Ovary (tissue), 3 donors: Measurements from ENCODE around the gene CALCA.
"Not testable (repeated sequence)": the region's sequence is repeated elsewhere in the genome, so short reads cannot be mapped to it uniquely, and the experiment has no call there.

ENCODE experiments used
- EP300 ChIP-seq: sonication (generic); formaldehyde crosslinking; IDR thresholded peaks from one replicate; pipeline ENCODE4 v1.6.1; 2017; ENCODE audit warnings: antibody characterized with exemption
- POLR2A ChIP-seq: fragments of 450-650 bp; IDR thresholded peaks from one replicate; pipeline ENCODE4 v1.6.1; 2017; ENCODE audit warnings: antibody characterized with exemption, mild to moderate bottlenecking, moderate library complexity
- TF ChIP-seq, protein P1 (sequence below), 3 donors: fragments of 450-650 bp in 2 of 3; fragments of 200-600 bp in 1 of 3; IDR thresholded peaks; one replicate each; pipeline versions ENCODE4 v1.5.1 to v1.8.0; 2016 to 2022; ENCODE audit warnings: antibody characterized with exemption in 3 of 3, mild to moderate bottlenecking in 1 of 3
- donor health status: DM: no; HTN: no; CAD: no.

DNA sequence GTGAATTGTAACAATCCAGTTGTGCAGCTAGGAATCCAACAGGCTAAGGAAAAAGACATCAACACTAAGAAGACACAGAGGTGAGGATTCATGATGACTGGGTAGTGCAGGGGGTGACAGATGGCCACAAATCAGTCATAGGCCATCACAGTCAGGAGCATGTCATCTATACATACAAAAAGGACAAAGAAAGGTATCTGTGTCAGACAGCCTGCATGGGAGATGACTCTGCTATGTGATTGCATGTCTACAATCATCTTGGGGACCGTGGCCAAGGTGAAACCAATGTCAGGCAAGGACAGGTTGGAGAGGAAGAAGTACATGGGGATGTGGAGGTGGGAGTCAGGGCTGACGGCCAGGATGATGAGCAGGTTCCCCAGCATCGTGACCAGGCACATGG is 16.0 kb upstream of the CALCA start:
- TF ChIP-seq, protein P1, sequence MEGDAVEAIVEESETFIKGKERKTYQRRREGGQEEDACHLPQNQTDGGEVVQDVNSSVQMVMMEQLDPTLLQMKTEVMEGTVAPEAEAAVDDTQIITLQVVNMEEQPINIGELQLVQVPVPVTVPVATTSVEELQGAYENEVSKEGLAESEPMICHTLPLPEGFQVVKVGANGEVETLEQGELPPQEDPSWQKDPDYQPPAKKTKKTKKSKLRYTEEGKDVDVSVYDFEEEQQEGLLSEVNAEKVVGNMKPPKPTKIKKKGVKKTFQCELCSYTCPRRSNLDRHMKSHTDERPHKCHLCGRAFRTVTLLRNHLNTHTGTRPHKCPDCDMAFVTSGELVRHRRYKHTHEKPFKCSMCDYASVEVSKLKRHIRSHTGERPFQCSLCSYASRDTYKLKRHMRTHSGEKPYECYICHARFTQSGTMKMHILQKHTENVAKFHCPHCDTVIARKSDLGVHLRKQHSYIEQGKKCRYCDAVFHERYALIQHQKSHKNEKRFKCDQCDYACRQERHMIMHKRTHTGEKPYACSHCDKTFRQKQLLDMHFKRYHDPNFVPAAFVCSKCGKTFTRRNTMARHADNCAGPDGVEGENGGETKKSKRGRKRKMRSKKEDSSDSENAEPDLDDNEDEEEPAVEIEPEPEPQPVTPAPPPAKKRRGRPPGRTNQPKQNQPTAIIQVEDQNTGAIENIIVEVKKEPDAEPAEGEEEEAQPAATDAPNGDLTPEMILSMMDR (IDR thresholded peaks at IDR 0.05) = not testable (repeated sequence)
- not testable (repeated sequence) for TF ChIP-seq POLR2A, EP300
